Measurements from ENCODE around the gene MYO1G. TPM values are rescaled to one million over a fixed set of nuclear protein-coding genes. Genes with fewer than 3 reads are reported as not detected.

MYO1G gene
- total RNA-seq, 1 donor = 0.09 TPM

DNA sequence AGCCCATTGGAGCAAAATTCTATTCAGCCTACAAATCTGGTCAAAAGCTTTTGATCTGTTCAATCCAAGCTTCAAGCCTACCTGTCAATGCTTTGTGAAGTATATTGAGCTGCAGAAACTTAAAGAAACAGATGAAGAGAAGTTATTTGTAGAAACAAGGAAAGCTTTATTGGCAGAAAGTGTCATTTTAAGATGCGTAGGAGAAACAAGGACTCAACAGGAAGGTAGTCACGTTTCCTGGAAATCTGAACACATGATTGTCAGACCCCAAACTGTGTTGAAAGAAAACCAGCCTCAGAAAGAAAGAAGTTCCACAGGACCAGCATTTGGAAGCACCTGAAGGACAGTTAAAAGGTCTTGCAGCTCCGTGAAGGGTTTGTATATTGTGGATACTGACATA is 58.7 kb downstream of the MYO1G start:
- no peak for DNase-seq (ENCODE audit: low read depth)
- H3K4me3 ChIP-seq (ENCODE audit: low read depth, low read length) = no peak overlapping the region
- TF ChIP-seq, protein P1, sequence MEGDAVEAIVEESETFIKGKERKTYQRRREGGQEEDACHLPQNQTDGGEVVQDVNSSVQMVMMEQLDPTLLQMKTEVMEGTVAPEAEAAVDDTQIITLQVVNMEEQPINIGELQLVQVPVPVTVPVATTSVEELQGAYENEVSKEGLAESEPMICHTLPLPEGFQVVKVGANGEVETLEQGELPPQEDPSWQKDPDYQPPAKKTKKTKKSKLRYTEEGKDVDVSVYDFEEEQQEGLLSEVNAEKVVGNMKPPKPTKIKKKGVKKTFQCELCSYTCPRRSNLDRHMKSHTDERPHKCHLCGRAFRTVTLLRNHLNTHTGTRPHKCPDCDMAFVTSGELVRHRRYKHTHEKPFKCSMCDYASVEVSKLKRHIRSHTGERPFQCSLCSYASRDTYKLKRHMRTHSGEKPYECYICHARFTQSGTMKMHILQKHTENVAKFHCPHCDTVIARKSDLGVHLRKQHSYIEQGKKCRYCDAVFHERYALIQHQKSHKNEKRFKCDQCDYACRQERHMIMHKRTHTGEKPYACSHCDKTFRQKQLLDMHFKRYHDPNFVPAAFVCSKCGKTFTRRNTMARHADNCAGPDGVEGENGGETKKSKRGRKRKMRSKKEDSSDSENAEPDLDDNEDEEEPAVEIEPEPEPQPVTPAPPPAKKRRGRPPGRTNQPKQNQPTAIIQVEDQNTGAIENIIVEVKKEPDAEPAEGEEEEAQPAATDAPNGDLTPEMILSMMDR (IDR thresholded peaks at IDR 0.05; ENCODE audit: insufficient read depth, low read length) = no peak

DNA sequence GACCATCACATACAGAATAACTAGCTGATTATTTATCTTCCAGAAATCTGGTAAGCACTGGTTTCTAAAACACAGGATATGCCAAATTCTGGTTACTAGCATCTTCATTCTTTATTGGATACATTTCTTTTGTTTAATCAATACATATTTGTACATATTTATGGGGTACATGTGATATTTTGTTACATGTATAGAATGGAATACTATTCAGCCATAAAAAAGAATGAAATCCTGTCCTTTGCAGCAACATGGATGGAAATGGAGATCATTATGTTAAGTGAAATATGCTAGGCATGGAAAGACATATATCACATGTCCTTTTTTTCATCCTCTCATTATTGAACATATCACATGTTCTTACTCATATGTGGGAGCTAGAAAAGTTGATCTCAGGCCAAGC is 60.8 kb downstream of the MYO1G start:
- TF ChIP-seq, protein P1 (IDR thresholded peaks at IDR 0.05; ENCODE audit: insufficient read depth, low read length) = no peak
- no peak overlapping the region for H3K4me3 ChIP-seq (ENCODE audit: low read depth, low read length)
- DNase-seq (ENCODE audit: low read depth) = no peak

DNA sequence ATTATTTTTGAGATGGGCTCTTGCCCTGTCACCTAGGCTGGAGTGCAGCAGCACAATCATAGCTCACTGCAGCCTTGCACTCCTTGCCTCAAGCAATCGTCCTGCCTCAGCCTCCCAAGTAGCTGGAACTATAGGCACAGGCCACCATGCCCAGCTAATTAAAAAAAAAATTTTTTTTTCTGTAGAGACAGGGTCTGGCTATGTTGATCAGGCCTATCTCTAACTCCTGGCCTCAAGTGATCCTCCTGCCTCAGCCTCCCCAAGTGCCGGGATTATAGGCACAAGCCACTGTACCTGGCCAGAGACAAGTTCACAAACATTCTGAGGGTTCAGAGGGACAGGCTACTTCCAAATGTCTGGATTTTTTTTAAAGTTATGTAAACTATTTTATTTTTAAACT is 61.4 kb downstream of the MYO1G start:
- no peak for DNase-seq (ENCODE audit: low read depth)
- TF ChIP-seq, protein P1 (IDR thresholded peaks at IDR 0.05; ENCODE audit: insufficient read depth, low read length) = no peak
- H3K4me3 ChIP-seq (ENCODE audit: low read depth, low read length) = no peak overlapping the region

DNA sequence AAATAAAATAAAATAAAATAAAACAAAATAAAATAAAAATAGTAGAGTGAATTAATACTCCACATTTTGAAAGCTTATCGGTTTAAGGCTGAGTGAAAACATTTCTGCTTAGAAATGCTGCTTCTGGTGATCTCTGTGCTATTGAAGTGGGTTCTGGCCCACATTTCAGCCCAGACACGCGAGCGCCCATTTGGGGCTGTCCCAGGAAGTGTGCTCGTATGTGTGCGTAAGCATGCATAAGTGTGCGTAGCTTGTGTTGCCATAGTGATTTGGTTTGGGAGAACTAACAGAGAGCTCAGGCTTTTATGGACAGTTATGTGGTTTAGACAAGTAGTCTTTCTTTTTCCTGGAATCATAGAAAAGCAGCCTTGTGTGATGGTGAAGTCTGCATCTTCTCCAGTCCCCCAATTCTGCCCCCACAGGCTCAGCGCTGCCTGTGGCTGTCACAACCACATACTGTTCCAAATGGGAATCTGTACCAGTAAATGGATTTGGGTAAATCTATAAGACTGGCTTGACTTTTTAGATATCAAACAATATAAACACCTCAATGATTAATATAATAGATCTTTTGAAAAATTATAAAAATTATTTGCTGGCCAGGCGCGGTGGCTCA is 63.7 kb downstream of the MYO1G start:
- DNase-seq (ENCODE audit: low read depth) = no peak
- no peak overlapping the region for H3K4me3 ChIP-seq (ENCODE audit: low read depth, low read length)
- TF ChIP-seq, protein P1 (IDR thresholded peaks at IDR 0.05; ENCODE audit: insufficient read depth, low read length) = no peak

DNA sequence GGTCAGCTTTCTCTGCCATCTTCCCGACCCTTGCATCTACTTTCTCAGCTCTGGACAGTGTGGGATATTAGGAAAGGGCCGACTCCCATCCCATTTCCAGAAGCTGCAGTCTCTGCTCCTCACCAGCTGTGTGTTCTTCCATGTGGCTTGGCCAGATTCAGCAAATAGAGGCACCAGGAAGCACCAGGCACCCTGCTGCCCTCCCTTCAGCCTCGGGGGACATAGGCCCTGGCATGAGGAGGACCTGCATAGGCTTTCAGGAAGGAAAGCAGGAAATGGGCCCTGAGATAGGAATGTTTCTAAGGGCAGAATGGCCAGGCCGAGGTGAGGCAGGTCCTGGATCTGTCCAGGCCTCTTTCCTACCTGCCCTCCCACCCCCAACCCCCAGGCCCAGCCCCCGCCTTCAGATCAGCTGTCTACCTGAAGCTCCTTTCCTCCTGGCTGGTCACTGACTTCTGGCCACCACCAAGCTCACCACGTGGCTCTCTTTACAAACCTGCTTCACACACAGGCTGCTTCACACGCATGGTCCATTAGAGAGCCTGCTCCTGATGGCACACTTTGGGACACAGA is 66.0 kb downstream of the MYO1G start:
- no peak overlapping the region for H3K4me3 ChIP-seq (ENCODE audit: low read depth, low read length)
- no peak for DNase-seq (ENCODE audit: low read depth)
- TF ChIP-seq, protein P1 (IDR thresholded peaks at IDR 0.05; ENCODE audit: insufficient read depth, low read length) = no peak

Other genes with a start within 250 kb of the MYO1G start
- 2.9 and 18.3 TPM in 2 replicates for gene ZMIZ2, start 230.2 kb downstream of the MYO1G start, total RNA-seq (ENCODE audit: low replicate concordance)
- gene PPIA, start 182.3 kb downstream of the MYO1G start, total RNA-seq (ENCODE audit: low replicate concordance) = 1,562 and 2,915 TPM in 2 replicates
- gene H2AZ2, start 130.9 kb downstream of the MYO1G start, total RNA-seq (ENCODE audit: low replicate concordance) = 69.1 and 122 TPM in 2 replicates
- gene PURB, start 93.5 kb downstream of the MYO1G start, total RNA-seq (ENCODE audit: low replicate concordance) = 10.5 and 27.2 TPM in 2 replicates
- gene CCM2, start 21.2 kb upstream of the MYO1G start, total RNA-seq (ENCODE audit: low replicate concordance) = 20.0 and 42.9 TPM in 2 replicates
- gene NACAD, start 110.0 kb upstream of the MYO1G start, total RNA-seq (ENCODE audit: low replicate concordance) = 3.6 and 5.5 TPM in 2 replicates
- 19.6 and 46.6 TPM in 2 replicates for gene TBRG4, start 132.7 kb upstream of the MYO1G start, total RNA-seq (ENCODE audit: low replicate concordance)
- gene RAMP3, start 178.8 kb upstream of the MYO1G start, total RNA-seq (ENCODE audit: low replicate concordance) = not detected in 2 replicates